Lower leg skin (tissue), 4 donors: ENCODE data around the gene DNPEP. TPM values are rescaled to one million over a fixed set of nuclear protein-coding genes. Genes with fewer than 3 reads are reported as not detected.

Experiments used
- DNase-seq, 2 donors: peaks; one replicate each; pipeline ENCODE4 v3.0.0-alpha.2; 2019; ENCODE audit warnings: low spot score in 2 of 2
- H3K4me3 ChIP-seq: fragments of 200-600 bp; sonication (generic); 2 replicates; pipeline ENCODE4 v1.5.1; 2017; ENCODE audit warnings: mild to moderate bottlenecking, low read depth; ENCODE audit not compliant: poor library complexity, severe bottlenecking
- POLR2A ChIP-seq, 2 donors: fragments of 450-650 bp; IDR thresholded peaks; one replicate each; pipeline ENCODE4 v1.6.1; 2016 to 2017; ENCODE audit warnings: antibody characterized with exemption in 2 of 2, mild to moderate bottlenecking in 1 of 2, moderate library complexity in 1 of 2
- WGBS, 2 donors: methylation state at CpG; one replicate each; pipeline ENCODE4 v1.1.5; 2018; 5-methylcytosine and 5-hydroxymethylcytosine counted together
- intact Hi-C: fragments of 100-400 bp; cut with DNase I; formaldehyde crosslinking; loops from one replicate; pipeline ENCODE4 v1.15.0; 2023; ENCODE audit warnings: low total_unique reads
- total RNA-seq, 4 donors: library from RNA; depleted of rRNA; stranded (reverse); fragments of >200 nt; gene quantifications; one replicate each; pipeline ENCODE4 v1.1.0, GENCODE V29; 2016
- TF ChIP-seq, protein P1 (sequence below), 3 donors: fragments of 450-650 bp; IDR thresholded peaks; one replicate each; pipeline ENCODE4 v1.5.1; 2016; ENCODE audit warnings: antibody characterized with exemption in 3 of 3, mild to moderate bottlenecking in 3 of 3, moderate library complexity in 2 of 3

DNPEP gene
- total RNA-seq, 4 donors from 2014 or later, result 52.7 to 64.0 (median 57.6) TPM

DNA sequence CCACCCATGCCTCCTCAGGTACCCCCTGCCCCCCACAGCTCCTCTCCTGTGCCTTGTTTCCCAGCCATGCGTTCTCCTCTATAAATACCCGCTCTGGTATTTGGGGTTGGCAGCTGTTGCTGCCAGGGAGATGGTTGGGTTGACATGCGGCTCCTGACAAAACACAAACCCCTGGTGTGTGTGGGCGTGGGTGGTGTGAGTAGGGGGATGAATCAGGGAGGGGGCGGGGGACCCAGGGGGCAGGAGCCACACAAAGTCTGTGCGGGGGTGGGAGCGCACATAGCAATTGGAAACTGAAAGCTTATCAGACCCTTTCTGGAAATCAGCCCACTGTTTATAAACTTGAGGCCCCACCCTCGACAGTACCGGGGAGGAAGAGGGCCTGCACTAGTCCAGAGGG is 29.7 kb upstream of the DNPEP start:
- TF ChIP-seq, protein P1, sequence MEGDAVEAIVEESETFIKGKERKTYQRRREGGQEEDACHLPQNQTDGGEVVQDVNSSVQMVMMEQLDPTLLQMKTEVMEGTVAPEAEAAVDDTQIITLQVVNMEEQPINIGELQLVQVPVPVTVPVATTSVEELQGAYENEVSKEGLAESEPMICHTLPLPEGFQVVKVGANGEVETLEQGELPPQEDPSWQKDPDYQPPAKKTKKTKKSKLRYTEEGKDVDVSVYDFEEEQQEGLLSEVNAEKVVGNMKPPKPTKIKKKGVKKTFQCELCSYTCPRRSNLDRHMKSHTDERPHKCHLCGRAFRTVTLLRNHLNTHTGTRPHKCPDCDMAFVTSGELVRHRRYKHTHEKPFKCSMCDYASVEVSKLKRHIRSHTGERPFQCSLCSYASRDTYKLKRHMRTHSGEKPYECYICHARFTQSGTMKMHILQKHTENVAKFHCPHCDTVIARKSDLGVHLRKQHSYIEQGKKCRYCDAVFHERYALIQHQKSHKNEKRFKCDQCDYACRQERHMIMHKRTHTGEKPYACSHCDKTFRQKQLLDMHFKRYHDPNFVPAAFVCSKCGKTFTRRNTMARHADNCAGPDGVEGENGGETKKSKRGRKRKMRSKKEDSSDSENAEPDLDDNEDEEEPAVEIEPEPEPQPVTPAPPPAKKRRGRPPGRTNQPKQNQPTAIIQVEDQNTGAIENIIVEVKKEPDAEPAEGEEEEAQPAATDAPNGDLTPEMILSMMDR (IDR thresholded peaks at IDR 0.05), result no peak
- DNase-seq, result no peak
- 60% methylated on average over 9 of the region's 9 CpGs for WGBS, 2 donors
- no peak overlapping the region for H3K4me3 ChIP-seq
- intact Hi-C loops, result no loop called here

DNA sequence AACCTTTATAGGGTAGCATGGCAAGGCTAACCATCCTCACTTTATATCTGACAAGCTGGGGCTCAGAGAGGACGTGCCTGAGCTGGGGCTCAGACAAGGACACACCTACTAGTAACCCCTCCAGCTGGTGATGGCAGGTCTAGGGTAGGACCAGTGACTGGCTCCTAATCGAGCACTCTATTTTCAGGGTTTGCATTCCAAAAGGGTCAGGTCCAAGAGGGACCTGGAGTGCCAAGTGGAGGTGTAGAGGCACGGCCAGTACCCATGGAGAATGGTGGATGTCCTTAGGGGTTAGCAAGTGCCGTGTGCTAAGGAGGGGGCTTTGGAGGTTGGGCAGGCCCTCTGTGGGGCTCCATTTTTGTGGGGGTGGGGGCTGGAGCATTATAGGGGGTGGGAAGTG is 29.2 kb upstream of the DNPEP start:
- WGBS, 2 donors, result 58% methylated on average over 4 of the region's 4 CpGs
- intact Hi-C loops, result no loop called here
- no peak for DNase-seq
- H3K4me3 ChIP-seq, result no peak overlapping the region
- TF ChIP-seq, protein P1 (IDR thresholded peaks at IDR 0.05), result no peak
- TF ChIP-seq POLR2A (IDR thresholded peaks at IDR 0.05), result no peak

DNA sequence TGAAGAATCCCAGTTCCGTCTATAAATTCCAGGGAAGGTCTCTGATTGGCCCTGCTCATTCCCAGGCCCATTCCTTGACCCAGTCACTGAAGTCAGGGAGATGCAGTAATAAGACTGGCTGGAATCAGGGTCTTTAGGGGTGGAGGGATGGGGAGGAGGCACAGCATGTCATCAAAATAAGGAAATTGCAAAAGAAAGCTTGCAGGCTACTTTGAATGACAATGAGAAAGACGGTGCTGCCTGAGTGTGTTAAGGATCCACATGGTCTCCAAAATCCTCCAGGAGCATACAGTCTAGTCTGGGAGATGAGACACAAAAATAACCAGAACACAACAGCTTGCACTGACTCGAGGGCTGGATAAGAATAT is 28.5 kb upstream of the DNPEP start:
- intact Hi-C loops, result no loop called here
- WGBS, 2 donors, result 31 to 36% methylated on average over 3 of the region's 3 CpGs
- no peak for TF ChIP-seq POLR2A (IDR thresholded peaks at IDR 0.05)
- TF ChIP-seq, protein P1 (IDR thresholded peaks at IDR 0.05), result no peak
- H3K4me3 ChIP-seq, result no peak overlapping the region
- DNase-seq, result no peak

DNA sequence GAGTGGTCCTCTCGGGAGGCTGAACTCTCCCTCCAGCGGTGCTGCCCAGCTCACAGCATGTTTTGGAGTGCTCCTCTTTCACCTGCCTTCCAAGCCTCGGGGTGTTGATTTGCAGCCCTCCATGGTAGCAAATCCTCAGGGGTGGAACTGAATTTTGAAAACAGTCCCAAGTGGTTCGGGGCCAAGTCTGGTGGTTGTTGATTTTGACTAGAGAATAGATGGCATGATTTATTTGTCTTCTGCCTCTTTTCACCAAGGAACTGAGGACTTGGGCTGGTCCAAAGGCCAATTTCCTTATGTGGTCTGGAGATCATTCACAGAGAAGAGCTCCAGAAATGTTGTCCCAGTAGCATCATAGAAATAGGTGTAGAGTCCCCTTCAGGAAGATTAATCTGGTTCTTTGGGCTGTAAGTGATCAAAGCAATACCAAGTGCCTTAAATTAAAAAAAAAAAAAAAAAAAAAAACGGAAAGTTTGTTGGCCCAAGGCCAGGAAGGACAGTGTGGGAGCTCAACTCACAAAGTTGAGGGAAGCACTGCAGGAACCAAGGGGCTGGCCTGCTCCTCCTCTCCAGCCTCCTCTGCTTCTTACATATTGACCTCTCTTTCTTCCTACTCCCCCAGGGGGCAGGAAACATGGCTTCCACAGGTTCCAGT is 28.0 kb upstream of the DNPEP start:
- intact Hi-C loops, result no loop called here
- WGBS, 2 donors, result 63 to 66% methylated on average over 5 of the region's 5 CpGs
- no peak for DNase-seq

DNA sequence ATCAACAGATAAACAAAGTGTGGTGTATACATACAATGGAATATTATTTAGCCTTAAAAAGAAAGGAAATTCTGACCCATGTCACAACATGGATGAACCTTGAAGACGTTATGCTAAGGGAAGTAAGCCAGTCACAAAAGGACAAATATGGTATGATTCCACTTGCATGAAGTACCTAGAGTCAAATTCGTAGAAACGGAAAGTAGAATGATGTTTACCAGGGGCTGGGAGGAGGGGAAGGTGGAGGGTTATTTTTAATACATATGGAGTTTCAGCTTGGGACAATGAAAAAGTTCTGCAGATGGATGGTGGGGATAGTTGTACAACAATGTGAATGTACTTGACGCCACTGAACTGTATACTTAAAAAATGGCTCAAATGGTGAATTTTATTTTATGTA is 27.1 kb upstream of the DNPEP start:
- WGBS, 2 donors, result 78 to 83% methylated on average over 4 of the region's 4 CpGs
- TF ChIP-seq POLR2A (IDR thresholded peaks at IDR 0.05), result no peak
- TF ChIP-seq, protein P1 (IDR thresholded peaks at IDR 0.05), result no peak
- intact Hi-C loops, result no loop called here

More for the DNA sequence above, 28.0 kb upstream of the DNPEP start:
- no peak overlapping the region for H3K4me3 ChIP-seq
- TF ChIP-seq POLR2A (IDR thresholded peaks at IDR 0.05), result no peak
- TF ChIP-seq, protein P1 (IDR thresholded peaks at IDR 0.05), result no peak

DNA sequence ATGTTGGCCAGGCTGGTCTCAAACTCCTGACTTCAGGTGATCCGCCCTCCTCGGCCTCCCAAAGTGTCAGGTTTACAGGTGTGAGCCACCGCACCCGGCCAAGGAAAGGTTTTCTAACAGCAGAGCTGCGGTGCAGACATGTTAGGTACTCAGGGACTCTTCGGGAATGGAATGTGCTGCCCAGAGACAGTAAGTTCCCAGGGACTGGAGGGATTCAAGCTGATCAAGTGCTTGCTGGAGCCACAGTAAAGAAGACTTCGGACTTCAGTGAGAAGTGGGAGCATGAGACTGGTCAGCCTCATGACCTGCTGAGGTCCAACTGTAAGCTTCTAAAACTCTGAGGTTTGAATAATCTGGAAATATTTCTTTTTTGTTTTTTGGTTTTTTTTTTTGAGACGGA is 22.7 kb upstream of the DNPEP start:
- no peak for DNase-seq

More for the DNA sequence above, 27.1 kb upstream of the DNPEP start:
- no peak overlapping the region for H3K4me3 ChIP-seq
- no peak for DNase-seq

More for the DNA sequence above, 22.7 kb upstream of the DNPEP start:
- TF ChIP-seq, protein P1 (IDR thresholded peaks at IDR 0.05), result no peak
- TF ChIP-seq POLR2A (IDR thresholded peaks at IDR 0.05), result no peak
- intact Hi-C loops, result no loop called here
- 86 to 88% methylated on average over 8 of the region's 8 CpGs for WGBS, 2 donors
- no peak overlapping the region for H3K4me3 ChIP-seq
